Measurements from ENCODE around the gene GTPBP2.
A peak's percentile ranks its signal among the peaks of the same experiment; 100 is the strongest.
"Not testable (repeated sequence)": the region's sequence is repeated elsewhere in the genome, so short reads cannot be mapped to it uniquely, and the experiment has no call there.

GTPBP2 gene

GRCh38 chr6:43629104-43629504 is at the start of gene GTPBP2:
TSS of gene GTPBP2 (minus strand) at chr6:43629264. CDS start at chr6:43629162, 102 bp downstream.
- peak; percentile 99 for DNase-seq

- DNase-seq: no peak
These were observed 49.3 kb upstream of the GTPBP2 start for GRCh38 chr6:43678341-43678740.

GRCh38 chr6:43677759-43678158 is 48.7 kb upstream of the GTPBP2 start:
- DNase-seq: no peak

DNA sequence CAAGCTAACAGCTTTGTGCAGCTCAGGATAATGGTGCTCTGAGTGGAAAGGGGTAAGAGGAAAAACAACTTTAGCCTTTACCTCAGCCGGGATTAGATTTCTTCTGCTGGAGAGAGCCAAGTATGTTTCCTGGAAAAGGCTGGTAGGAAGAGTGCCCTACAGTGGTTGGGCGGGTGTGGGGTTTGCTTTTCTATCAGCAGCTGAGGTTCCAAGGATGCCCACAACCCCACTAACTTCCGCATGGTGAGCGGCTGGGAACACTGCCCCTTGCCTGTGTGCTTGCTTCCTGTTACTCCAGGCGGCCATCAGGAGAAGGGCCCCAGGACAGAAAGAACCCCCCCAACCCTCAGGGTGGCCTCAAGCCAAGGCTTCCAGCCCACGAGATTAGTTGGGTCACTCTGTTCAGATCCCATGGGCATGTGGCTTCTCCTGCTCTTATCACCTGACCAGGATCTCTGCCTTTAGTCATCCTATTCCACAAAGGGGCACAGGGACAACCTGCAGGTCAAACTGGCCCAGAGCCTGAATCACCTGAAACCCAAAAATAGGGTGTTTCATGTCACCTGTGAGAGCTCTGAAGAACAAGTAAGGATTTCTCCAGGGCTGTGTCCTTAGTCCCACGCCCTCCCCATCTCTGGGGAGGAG is 48.0 kb upstream of the GTPBP2 start:
- no peak for DNase-seq

DNA sequence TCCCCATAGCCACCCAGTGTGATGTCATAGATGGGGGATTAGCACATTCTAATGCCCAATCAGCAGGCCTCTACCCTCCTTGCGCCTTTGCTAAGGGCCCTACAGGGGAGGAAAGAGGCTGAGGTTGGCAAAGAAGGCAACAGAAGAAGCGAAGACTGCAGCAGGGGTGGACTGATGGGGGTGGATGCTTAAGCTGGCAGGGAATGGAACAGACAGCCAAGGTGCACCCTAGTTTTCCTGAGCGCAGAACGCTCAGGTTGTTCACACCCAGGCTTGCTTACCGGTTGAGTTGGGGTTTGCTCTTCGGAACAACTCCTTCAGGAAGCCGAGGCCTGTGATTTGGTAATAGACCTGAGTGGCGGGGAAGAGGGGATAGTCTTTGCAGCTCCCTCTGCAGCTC is 45.9 kb upstream of the GTPBP2 start:
- no peak for DNase-seq

DNA sequence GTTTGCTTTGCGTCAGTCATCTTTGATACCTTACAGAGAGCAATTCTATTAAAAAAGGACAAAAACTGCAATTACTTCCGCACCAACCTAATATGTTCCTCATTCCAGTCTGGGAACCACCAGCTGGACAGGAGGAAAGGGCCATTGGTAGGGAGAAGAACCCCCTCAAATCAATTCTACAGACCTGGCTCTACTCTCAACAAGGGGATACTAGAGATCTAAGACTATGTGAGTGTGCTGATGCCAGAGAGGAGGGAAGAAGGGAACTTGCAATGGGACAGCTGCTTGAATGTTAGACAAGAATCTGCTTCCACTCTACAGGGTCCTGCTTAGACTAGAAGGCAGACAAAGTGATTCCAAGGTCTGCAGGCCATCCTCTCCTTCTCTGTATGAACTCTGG is 45.2 kb upstream of the GTPBP2 start:
- DNase-seq: no peak

GRCh38 chr6:43673444-43674084 is 44.5 kb upstream of the GTPBP2 start:
- DNase-seq: no peak

- DNase-seq: no peak
These were observed 43.0 kb upstream of the GTPBP2 start for GRCh38 chr6:43671801-43672690.

DNA sequence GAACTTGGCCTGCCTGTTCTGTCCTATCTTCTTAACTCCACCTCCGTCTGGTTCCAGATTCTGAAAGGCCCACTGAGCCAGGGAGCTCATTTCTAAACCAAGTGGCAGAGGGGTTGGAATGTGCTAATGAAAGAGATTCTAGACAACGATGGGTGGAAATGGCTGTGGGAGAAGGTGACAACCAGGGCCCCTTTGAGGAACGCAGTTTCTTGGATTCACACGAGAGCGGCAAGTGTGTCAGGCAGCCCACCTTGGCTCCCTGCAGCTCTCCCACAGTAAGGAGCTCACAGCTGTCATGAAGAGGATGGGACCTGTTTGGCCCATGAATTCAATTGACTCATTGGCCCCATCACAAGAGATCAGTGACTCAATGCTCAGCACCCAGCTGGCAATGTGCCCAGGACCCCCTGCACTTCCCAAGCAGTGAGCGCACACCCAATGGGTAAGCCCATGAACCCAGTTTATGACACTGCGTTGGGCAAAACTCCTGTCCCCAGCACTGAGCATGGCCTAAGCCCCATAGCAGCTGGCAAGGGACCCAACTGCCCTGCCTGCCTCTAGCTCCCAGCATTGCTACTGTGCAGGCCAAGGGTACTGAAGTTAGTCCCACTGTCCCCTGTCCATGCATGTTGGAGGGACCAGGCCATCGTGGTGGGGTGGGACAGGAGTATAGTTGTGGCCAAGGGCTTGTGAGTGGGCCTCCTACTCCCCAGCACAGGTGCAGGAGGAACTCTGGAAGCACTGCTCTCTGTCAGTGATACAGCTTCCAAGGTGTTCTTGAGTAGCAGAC is 42.1 kb upstream of the GTPBP2 start:
- DNase-seq: no peak

DNA sequence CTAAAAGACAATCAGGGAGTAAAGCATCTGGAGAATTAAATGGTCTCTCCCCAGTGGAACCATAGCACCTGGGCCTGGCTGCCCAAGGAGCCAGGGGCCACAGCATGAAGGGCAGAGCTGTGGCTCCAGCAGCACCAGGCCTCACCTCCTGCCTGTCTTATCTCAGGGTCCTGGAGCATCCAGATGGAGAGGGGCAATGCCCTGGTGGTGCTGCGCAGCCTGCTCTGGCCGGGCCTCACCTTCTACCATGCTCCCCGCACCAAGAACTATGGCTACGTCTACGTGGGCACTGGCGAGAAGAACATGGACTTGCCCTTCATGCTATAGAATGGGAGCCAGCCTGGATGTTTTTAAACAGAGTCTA is 41.5 kb upstream of the GTPBP2 start:
- DNase-seq: no peak

DNA sequence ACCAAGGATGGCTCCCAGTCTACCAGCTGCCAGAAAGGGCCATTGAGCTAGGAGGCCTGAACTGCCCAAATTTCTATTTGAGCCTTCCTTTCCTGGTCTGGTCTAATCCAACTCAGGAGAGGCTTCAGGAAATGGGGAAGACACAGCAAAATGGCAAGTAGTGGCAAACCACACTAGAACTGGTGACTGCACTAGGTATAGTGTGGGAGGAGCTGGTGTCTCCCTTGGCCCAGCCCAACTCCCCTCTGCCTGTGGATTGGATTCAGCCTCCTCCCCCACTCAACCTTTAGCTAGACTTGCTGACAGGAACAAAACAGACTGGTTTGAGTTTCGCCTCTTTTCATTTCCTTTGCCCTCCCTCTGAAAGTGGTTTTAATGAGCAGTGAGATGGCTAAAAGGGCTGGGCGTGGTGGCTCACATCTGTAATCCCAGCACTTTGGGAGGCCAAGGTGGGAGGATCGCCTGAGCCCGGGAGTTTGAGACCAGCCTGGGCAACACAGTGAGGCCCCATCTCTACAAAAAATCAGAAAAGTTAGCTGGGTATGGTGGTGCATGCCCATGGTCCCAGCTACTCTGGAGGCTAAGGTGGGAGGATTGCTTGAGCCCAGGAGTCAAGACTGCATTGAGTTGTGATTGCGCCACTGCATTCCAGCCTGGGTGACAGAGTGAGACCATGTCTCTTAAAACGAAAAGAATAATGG is 41.0 kb upstream of the GTPBP2 start:
- peak; percentile 63 for DNase-seq

- DNase-seq: no peak
These were observed 40.2 kb upstream of the GTPBP2 start for GRCh38 chr6:43669050-43669921.

GRCh38 chr6:43668151-43669028 is 39.3 kb upstream of the GTPBP2 start:
- DNase-seq: peak; percentile 64

- peak; percentile 59 for DNase-seq
These were observed 38.4 kb upstream of the GTPBP2 start for GRCh38 chr6:43667245-43668150.

GRCh38 chr6:43666196-43666920 is 37.3 kb upstream of the GTPBP2 start:
- DNase-seq: no peak

DNA sequence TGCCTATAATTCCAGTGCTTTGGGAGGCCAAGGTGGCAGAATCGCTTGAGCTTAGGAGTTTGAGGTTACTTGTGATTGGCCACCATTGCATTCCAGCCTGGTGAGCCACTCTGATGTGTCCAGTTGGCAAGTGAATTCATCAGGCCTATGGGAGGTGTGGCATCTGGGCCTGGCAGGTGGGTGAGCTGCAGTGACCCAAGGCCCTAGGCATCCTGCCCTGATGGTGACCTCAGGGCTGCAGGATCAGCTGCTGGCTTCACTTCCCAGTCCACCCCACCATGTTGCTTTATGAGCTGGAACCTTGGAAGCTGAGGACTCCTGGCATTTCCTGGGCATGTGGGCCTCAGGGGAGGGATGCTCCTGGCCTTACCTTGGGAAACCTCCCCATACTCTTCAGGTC is 36.3 kb upstream of the GTPBP2 start:
- no peak for DNase-seq

- DNase-seq: not testable (repeated sequence)
These were observed 33.9 kb upstream of the GTPBP2 start for GRCh38 chr6:43662948-43663347.

DNA sequence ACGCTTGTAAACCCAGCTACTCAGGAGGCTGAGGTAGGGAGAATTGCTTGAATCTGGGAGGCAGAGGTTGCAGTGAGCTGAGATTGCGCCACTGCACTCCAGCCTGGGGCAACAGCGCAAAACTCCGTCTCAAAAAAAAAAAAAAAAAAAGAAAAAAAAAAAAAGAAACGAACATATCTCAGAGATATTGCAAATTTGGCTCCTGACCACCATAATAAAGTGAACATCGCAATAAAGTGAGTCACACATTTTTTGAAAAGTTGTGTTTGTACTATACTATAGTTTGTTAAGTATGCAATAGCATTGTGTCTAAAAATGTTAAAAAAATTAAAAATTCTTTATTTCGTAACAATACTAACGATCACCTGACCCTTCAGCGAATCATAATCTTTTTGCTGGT is 29.1 kb upstream of the GTPBP2 start:
- no peak for DNase-seq
